ENCODE measurements around the gene KLK11.

KLK11 gene, protein sequence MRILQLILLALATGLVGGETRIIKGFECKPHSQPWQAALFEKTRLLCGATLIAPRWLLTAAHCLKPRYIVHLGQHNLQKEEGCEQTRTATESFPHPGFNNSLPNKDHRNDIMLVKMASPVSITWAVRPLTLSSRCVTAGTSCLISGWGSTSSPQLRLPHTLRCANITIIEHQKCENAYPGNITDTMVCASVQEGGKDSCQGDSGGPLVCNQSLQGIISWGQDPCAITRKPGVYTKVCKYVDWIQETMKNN

DNA sequence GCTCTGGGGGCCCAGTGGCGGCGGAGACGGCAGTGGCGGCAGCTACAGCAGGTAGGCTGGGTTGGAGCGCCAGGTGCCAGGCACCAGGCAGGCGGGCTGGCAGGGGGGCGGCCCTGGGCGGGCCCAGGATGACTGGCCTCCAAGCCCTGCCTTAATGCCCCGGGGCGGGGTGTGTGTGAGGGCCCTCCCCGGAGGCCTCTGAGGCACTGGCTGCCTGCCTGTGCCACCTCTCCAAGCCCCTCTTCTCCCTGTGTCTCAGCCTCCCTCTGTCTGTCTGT lies at the start of gene KLK11:
Gene KLK11 (minus strand): TSS at position 63 of the 278 bp plus-strand sequence. CDS start 985 bp downstream, outside the sequence.
- H3K4me1 ChIP-seq (ENCODE audit: insufficient read depth, low read length) = no peaks in the 10 kb centered on the region
- H3K27me3 ChIP-seq (ENCODE audit: insufficient read depth, low read length, poor library complexity) = peaks cover 10% of the 10 kb centered on the region
- no peak within 1 kb of the TSS for H3K9ac ChIP-seq (ENCODE audit: low read depth, low read length)
- no peak for TF ChIP-seq EZH2 (IDR thresholded peaks at IDR 0.05; ENCODE audit: borderline replicate concordance, low read depth, low read length, severe bottlenecking)
- TF ChIP-seq, protein P1, sequence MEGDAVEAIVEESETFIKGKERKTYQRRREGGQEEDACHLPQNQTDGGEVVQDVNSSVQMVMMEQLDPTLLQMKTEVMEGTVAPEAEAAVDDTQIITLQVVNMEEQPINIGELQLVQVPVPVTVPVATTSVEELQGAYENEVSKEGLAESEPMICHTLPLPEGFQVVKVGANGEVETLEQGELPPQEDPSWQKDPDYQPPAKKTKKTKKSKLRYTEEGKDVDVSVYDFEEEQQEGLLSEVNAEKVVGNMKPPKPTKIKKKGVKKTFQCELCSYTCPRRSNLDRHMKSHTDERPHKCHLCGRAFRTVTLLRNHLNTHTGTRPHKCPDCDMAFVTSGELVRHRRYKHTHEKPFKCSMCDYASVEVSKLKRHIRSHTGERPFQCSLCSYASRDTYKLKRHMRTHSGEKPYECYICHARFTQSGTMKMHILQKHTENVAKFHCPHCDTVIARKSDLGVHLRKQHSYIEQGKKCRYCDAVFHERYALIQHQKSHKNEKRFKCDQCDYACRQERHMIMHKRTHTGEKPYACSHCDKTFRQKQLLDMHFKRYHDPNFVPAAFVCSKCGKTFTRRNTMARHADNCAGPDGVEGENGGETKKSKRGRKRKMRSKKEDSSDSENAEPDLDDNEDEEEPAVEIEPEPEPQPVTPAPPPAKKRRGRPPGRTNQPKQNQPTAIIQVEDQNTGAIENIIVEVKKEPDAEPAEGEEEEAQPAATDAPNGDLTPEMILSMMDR (IDR thresholded peaks at IDR 0.05; ENCODE audit: borderline replicate concordance, extremely low read depth, low read length, poor library complexity, severe bottlenecking) = no peak
- no peaks in the 10 kb centered on the region for H3K79me2 ChIP-seq (ENCODE audit: insufficient read depth, low read length)
- no peak within 1 kb of the TSS for H3K4me3 ChIP-seq (ENCODE audit: low read depth in 1 of 2, low read length in 2 of 2)
- DNase-seq = no peak
- no peak within 1 kb of the TSS for H3K4me2 ChIP-seq (ENCODE audit: insufficient read depth, low read length)
- H2AFZ ChIP-seq (ENCODE audit: low read depth, low read length) = no peak within 1 kb of the TSS
- ATAC-seq (ENCODE audit: insufficient read depth, low read depth) = no peak
- no peaks in the 10 kb centered on the region for H3K36me3 ChIP-seq (ENCODE audit: insufficient read depth, low read length)
- no peaks in the 10 kb centered on the region for H3K9me3 ChIP-seq (ENCODE audit: insufficient read depth, low read length, severe bottlenecking)
- no peaks in the 10 kb centered on the region for H4K20me1 ChIP-seq (ENCODE audit: insufficient read depth, low read length)
- H3K27ac ChIP-seq (ENCODE audit: low read length) = no peak within 1 kb of the TSS

DNA sequence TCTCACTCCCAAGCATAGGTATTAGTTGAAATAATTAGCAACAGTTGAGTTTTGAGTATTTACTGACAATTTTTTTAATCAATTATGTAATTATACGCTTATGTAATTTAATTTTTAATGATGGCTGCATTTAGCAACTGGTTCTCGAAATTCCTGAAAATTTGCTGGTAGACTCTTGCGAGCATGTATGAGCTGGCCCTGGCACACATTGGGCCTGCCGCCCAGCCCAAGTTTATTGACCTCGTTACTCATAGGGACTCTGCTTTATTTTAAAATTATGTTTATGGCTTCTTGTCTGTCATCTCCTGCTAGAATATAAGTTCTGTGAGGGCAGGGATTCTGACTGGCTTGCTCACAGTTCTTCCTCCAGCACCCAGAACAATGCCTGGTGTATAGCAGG lies 49.6 kb upstream of the KLK11 start:
- Histone ChIP-seq H3K4me2 (ENCODE audit: insufficient read depth, low read length) (no peak overlapping the region), H4K20me1 (ENCODE audit: insufficient read depth, low read length) (no peaks in the 10 kb centered on the region), H3K27ac (ENCODE audit: low read length) (no peak overlapping the region), H3K79me2 (ENCODE audit: insufficient read depth, low read length) (no peaks in the 10 kb centered on the region), H3K27me3 (ENCODE audit: insufficient read depth, low read length, poor library complexity) (no peaks in the 10 kb centered on the region), H3K4me3 (ENCODE audit: low read depth in 1 of 2, low read length in 2 of 2) (no peak overlapping the region), H3K9ac (ENCODE audit: low read depth, low read length) (no peak overlapping the region), H3K4me1 (ENCODE audit: insufficient read depth, low read length) (no peaks in the 10 kb centered on the region), H2AFZ (ENCODE audit: low read depth, low read length) (no peak overlapping the region), H3K9me3 (ENCODE audit: insufficient read depth, low read length, severe bottlenecking) (peaks cover 2% of the 10 kb centered on the region), H3K36me3 (ENCODE audit: insufficient read depth, low read length) (no peaks in the 10 kb centered on the region)
- DNase-seq (no peak), ATAC-seq (ENCODE audit: insufficient read depth, low read depth) (no peak)
- TF ChIP-seq, protein P1 (IDR thresholded peaks at IDR 0.05; ENCODE audit: borderline replicate concordance, extremely low read depth, low read length, poor library complexity, severe bottlenecking) = no peak
- TF ChIP-seq EZH2 (IDR thresholded peaks at IDR 0.05; ENCODE audit: borderline replicate concordance, low read depth, low read length, severe bottlenecking) = no peak

DNA sequence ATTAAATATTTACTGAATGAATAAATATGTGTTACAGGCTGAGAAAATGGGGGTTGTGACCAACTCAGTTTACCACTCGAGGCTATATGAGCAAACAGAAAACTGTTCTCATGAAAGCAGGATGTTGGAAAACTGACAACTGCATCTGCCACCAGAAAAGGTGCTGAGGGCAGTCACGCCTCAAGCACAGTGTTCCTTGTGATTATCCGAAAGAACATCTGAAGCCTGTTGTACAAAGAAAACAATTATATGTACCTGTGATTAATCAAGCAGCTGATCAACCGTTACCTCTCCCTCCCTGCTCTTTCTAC lies 44.6 kb upstream of the KLK11 start:
- Histone ChIP-seq H4K20me1 (ENCODE audit: insufficient read depth, low read length) (no peaks in the 10 kb centered on the region), H3K9me3 (ENCODE audit: insufficient read depth, low read length, severe bottlenecking) (peaks cover 2% of the 10 kb centered on the region), H3K4me3 (ENCODE audit: low read depth in 1 of 2, low read length in 2 of 2) (no peak overlapping the region), H3K9ac (ENCODE audit: low read depth, low read length) (no peak overlapping the region), H3K4me2 (ENCODE audit: insufficient read depth, low read length) (no peak overlapping the region), H3K27ac (ENCODE audit: low read length) (no peak overlapping the region), H3K4me1 (ENCODE audit: insufficient read depth, low read length) (no peaks in the 10 kb centered on the region), H2AFZ (ENCODE audit: low read depth, low read length) (no peak overlapping the region), H3K27me3 (ENCODE audit: insufficient read depth, low read length, poor library complexity) (no peaks in the 10 kb centered on the region), H3K79me2 (ENCODE audit: insufficient read depth, low read length) (no peaks in the 10 kb centered on the region), H3K36me3 (ENCODE audit: insufficient read depth, low read length) (no peaks in the 10 kb centered on the region)
- ATAC-seq (ENCODE audit: insufficient read depth, low read depth) (no peak), DNase-seq (no peak)
- no peak for TF ChIP-seq EZH2 (IDR thresholded peaks at IDR 0.05; ENCODE audit: borderline replicate concordance, low read depth, low read length, severe bottlenecking)
- TF ChIP-seq, protein P1 (IDR thresholded peaks at IDR 0.05; ENCODE audit: borderline replicate concordance, extremely low read depth, low read length, poor library complexity, severe bottlenecking) = no peak
